GDM1 (cell line): Measurements from ENCODE around the gene UGGT1.

Source experiments
- DNase-seq: peaks from one replicate; lab custom pipeline; 2025; lab: John Stamatoyannopoulos, UW

UGGT1 gene, protein sequence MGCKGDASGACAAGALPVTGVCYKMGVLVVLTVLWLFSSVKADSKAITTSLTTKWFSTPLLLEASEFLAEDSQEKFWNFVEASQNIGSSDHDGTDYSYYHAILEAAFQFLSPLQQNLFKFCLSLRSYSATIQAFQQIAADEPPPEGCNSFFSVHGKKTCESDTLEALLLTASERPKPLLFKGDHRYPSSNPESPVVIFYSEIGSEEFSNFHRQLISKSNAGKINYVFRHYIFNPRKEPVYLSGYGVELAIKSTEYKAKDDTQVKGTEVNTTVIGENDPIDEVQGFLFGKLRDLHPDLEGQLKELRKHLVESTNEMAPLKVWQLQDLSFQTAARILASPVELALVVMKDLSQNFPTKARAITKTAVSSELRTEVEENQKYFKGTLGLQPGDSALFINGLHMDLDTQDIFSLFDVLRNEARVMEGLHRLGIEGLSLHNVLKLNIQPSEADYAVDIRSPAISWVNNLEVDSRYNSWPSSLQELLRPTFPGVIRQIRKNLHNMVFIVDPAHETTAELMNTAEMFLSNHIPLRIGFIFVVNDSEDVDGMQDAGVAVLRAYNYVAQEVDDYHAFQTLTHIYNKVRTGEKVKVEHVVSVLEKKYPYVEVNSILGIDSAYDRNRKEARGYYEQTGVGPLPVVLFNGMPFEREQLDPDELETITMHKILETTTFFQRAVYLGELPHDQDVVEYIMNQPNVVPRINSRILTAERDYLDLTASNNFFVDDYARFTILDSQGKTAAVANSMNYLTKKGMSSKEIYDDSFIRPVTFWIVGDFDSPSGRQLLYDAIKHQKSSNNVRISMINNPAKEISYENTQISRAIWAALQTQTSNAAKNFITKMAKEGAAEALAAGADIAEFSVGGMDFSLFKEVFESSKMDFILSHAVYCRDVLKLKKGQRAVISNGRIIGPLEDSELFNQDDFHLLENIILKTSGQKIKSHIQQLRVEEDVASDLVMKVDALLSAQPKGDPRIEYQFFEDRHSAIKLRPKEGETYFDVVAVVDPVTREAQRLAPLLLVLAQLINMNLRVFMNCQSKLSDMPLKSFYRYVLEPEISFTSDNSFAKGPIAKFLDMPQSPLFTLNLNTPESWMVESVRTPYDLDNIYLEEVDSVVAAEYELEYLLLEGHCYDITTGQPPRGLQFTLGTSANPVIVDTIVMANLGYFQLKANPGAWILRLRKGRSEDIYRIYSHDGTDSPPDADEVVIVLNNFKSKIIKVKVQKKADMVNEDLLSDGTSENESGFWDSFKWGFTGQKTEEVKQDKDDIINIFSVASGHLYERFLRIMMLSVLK (N-terminal part only)

GRCh38 chr2:128090945-128091725 lies at the start of gene UGGT1:
TSS of gene UGGT1 (plus strand) at chr2:128091200. CDS start at chr2:128091358, 158 bp downstream.
- peak; percentile 95 for DNase-seq

- DNase-seq, result no peak
Observed at GRCh38 chr2:128041561-128041960, 49.4 kb upstream of the UGGT1 start.

DNA sequence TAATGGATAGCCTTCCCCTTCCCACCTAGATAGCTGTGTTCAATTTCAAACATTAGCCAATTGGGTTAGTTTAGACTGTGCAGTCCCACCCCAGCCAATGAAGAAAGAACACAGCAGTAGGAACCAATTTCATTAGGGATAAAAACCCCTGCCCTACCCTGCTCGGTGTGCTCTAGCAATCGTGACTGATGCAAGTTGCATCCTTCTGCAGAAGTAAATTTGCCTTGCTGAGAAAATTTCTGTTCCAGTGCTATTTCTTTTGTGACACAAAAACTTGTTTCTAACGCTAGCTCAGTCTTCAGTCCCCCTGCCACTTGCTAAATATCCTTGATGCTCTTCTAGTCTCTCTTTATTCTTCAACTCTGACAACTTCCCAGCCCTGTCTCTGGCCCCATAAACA lies 48.0 kb upstream of the UGGT1 start:
- DNase-seq, result no peak

DNA sequence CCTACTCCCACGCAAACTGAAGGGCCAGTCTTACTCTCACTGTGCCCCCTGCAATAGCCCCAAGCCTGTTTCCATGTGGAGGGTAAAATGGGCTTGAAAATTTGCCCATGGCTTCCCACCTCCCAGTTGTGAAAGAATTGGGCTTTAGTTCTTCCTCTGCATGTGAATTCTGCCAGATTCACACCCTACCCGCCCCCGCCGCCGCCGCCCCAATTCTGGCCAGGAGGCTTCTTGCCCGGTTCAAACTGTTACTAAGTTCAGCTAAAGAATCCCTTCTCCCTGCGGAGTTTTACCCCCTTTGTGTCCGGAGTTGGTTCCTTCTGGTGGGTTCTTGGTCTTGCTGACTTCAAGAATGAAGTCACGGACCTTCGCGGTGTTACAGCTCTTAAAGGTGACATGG lies 37.7 kb upstream of the UGGT1 start:
- DNase-seq, result no peak

DNA sequence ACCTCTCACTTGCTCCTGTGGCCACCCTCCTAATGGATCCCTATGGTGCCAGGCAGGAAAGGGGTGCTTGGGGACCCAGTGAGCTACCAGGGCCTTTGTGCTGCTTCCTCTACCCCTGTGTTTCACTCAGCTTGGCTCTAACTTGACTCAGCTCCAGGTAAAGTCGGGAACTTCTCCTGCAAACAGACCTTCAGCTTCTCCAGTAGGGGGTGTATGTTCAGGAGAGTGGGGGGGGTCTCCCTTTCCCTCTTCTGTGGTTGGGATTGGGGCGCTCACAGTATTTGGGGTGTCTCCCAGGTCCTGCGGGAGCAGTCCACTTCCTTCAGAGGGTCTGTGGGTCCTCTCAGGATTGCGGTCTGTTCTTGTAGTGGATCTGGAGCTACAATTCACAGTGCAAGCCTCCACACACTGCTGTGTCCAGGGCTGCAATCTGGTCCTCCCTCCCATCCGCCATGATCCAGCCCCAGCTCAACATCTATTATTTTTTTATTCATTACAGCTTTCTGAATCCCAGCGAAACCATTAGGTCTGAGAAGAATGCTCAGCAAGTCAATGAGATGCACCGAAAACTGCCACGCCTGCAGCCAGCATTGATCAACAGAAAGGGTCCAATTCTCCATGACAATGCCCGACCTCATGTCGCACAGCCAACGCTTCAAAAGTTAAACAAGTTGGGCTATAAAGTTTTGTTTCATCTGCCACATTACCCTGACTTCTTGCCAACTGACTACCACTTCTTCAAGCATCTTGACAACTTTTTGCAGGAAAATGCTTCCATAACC lies 36.7 kb upstream of the UGGT1 start:
- no peak for DNase-seq

DNA sequence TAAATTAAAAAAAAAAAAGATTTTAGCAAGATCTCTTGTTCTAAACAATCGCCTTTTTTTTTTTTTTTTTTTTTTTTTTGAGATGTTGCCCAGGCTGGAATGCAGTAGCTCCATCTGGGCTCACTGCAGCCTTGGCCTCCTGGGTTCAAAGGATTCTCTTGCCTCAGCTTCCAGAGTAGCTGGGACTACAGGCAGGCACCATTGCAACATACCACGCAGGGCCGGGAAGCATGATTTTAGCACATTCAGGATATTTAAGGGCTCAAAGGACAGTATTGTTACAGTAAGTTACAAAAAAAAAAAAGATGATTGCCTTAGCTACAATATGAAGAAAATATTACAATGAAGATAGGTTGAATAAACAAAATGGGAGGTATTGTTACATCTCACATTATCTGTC lies 33.7 kb upstream of the UGGT1 start:
- DNase-seq, result no peak

GRCh38 chr2:128058114-128058513 lies 32.9 kb upstream of the UGGT1 start:
- no peak for DNase-seq

GRCh38 chr2:128062571-128062970 lies 28.4 kb upstream of the UGGT1 start:
- DNase-seq, result no peak

DNA sequence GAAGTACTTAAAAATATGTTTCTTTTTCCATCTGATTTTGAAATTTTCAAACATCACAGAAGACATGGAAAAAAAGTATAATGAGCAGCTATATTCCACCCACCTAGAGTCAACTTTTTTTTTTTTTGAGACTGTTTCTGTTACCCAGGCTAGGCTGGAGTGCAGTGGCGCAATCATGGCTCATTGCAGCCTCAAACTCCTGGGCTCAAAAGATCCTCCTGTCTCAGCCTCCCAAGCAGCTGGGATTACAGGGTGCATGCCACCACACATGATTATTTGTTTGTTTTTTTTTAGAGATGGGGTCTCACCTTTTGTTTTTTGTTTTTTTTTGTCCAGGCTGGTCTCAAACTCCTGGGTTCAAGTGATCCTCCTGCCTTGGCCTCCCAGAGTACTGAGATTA lies 26.6 kb upstream of the UGGT1 start:
- DNase-seq, result no peak

DNA sequence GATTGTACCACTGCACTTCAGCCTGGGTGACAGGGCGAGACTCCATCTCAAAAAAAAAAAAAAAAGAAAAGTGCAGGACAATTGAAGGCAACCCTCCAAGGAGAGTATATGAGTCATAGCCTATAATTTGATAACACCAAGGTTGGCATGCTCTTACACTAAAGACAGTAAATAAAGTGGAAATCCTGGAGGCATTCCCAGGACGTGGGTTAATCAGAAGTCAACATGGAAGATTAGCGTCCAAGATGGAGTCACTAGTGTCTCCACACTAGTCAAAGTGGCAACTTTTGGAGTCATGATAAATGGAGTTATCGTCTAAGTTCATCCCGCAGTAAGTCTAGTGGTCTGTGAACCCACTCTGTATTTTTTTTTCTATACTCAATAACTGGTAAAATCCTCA lies 21.2 kb upstream of the UGGT1 start:
- DNase-seq, result no peak

DNA sequence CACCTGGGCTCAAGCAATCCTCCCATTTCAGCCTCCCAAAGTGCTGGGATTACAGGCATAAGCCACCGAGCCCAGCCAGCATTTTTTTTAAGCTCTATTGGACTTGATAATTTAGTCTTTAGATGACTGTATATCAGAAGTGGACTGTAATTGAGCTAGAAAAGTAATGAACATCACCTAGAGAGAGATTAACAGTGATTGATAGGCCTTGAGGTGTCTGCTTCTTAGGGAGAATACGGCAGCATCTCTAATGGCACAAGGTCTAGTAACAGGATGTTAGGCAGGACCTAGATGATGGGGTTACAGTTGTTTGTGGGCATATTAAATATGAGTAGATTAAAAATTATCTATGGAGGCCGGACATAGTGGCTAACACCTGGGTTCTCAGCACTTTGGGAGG lies 17.7 kb upstream of the UGGT1 start:
- no peak for DNase-seq

- DNase-seq, result no peak
Observed at GRCh38 chr2:128076461-128077106, 14.4 kb upstream of the UGGT1 start.

DNA sequence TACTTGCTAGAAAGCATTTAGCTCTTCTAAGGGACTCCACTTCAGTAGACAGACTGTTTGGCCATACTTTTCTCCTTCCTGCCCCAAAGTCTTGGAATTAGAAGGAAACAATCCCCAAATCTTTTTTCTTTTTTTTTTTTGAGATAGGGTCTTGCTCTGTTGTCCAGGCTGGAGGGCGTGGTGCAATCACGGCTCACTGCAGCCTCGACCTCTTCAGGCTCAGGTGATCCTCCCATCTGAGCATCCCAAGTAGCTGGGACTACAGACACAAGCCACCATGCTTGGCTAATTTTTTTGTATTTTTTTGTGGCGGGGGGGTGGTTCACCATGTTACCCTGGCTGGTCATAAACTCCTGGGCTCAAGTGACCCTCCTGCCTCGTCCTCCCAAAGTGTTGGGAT lies 6.2 kb upstream of the UGGT1 start:
- no peak for DNase-seq

- DNase-seq, result no peak
Observed at GRCh38 chr2:128086244-128086643, 4.8 kb upstream of the UGGT1 start.

GRCh38 chr2:128090575-128090944 lies 440 bp upstream of the UGGT1 start:
- no peak for DNase-seq

DNA sequence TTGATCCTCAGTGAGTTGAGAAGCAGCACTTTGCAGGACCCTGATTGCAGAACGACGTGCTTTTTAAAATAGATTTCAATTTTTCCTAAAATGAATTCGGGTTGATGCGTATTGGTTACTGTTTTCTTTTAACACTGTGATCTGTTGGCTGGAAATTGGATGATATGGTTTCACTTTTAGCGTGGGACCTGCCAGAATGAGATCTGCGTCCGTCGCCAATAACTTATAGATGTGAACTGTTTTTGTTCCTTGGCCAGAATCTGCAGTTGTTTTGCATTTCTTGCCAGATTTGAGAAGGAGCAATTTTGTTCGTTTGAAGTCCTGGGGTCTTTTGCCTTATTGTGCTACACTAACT lies 703 bp downstream of the UGGT1 start:
- no peak for DNase-seq

- no peak for DNase-seq
Observed at GRCh38 chr2:128092656-128093055, 1.7 kb downstream of the UGGT1 start.

- no peak for DNase-seq
Observed at GRCh38 chr2:128093762-128094161, 2.8 kb downstream of the UGGT1 start.

DNA sequence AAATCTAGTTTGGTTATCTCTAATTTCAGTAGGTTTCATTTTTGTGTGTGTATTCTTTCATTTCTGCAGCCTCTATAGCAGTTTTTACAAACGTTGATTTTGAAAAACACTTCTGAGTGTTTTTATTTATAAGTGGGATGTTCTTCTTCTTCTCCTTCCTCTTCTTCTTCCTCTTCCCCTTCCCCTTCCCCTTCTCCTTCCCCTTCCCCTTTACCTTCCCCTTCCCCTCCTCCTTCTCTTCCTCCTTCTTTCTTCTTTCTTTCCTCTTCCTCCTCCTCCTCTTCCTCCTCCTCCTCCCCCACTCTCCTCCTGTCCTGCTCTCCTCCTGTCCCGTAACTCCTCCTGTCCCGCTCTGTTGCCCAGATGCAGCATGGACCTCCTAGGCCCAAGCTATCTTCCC lies 4.2 kb downstream of the UGGT1 start:
- DNase-seq, result no peak

- DNase-seq, result no peak
Observed at GRCh38 chr2:128103407-128103806, 12.4 kb downstream of the UGGT1 start.
